ENCODE measurements around the gene ZSCAN18. TPM values are rescaled to one million over a fixed set of nuclear protein-coding genes. Genes with fewer than 3 reads are reported as not detected.

ZSCAN18 gene
- total RNA-seq, 1 experiment from 2014 or later, result 45.8 TPM

DNA sequence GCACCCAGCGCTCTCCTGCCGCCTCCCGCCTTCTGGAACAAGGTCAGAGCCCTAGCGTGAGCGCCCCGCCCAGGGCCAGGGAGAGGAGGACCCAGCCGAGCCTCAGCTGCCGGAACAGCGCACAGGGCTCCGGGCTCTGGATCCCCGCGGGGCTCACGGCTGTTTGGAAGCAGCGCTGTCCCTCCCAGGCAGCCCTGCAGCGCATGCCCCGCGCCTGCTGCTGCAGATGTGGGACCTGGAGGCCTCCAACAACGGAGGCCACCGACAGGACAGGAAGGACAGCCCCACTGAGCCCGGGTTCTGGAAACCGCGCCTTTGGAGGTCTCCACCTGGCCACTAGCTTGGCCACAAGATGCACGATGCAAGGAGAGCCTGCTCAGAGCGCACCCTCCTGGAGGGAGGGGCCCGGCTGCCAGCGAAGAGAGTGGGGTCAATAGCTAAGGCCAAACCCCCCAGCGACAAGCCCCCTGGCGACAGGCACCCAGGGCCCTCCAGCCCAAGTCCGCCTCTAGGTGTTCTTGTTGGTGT is 12.6 kb downstream of the ZSCAN18 start:
- Mint-ChIP-seq H3K27me3 (ENCODE audit: unreplicated experiment) (no peaks in the 10 kb centered on the region), H3K4me3 (ENCODE audit: low read depth, unreplicated experiment) (no peak overlapping the region), H3K36me3 (ENCODE audit: insufficient read depth, unreplicated experiment) (peaks cover 30% of the 10 kb centered on the region), H3K9me3 (ENCODE audit: low read depth, unreplicated experiment) (peaks cover 21% of the 10 kb centered on the region), H3K4me1 (ENCODE audit: low read depth, unreplicated experiment) (no peaks in the 10 kb centered on the region), H3K27ac (ENCODE audit: unreplicated experiment) (no peak overlapping the region)
- TF ChIP-seq, protein P1, sequence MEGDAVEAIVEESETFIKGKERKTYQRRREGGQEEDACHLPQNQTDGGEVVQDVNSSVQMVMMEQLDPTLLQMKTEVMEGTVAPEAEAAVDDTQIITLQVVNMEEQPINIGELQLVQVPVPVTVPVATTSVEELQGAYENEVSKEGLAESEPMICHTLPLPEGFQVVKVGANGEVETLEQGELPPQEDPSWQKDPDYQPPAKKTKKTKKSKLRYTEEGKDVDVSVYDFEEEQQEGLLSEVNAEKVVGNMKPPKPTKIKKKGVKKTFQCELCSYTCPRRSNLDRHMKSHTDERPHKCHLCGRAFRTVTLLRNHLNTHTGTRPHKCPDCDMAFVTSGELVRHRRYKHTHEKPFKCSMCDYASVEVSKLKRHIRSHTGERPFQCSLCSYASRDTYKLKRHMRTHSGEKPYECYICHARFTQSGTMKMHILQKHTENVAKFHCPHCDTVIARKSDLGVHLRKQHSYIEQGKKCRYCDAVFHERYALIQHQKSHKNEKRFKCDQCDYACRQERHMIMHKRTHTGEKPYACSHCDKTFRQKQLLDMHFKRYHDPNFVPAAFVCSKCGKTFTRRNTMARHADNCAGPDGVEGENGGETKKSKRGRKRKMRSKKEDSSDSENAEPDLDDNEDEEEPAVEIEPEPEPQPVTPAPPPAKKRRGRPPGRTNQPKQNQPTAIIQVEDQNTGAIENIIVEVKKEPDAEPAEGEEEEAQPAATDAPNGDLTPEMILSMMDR (IDR thresholded peaks at IDR 0.05; ENCODE audit: unreplicated experiment), result no peak
- DNase-seq, result no peak
- intact Hi-C loops (cut with micrococcal nuclease; ENCODE audit: unreplicated experiment), result no loop called here
- CTCF ChIA-PET, result no interaction called here
- no TSS peak for BruUV-seq (replicated peaks)

DNA sequence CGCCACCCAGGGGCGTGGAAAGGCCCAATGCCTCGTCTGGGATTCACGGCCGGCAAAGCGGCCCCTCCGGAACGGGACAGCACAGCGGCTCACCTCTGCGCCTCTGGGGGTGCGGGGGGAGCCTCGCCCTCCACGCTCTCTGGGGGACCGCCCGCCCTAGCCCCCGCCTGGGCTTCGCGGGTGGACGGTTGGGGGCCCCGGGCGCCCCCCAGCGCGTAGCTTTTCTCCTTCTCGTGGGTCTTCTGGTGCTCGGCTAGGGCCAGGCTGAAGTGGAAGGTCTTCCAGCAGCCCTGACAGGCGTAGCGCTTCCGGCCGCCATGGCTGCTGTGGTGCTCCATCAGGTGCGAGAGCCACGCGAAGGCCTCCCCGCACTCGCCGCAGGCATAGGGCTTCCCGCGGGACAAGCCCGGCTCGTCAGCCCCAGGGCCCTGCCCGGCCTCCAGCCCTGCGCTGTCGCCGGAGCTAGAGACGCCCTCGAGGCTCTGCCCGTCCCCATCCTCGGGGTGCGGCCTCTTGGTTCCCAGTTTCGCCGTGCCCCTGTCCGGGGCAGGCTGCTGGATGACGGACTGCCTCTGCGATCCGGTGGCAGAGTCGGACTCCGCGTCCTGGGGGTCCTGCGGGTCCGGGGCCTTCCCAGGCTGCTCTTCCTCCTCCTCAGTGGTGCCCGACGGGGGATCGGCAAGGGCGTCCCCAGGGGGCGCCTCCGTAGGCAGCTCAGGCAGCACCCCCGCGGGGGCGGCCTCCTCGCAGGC is 13.3 kb downstream of the ZSCAN18 start:
- intact Hi-C loops (cut with micrococcal nuclease; ENCODE audit: unreplicated experiment), result no loop called here
- CTCF ChIA-PET, result no interaction called here
- no peak for DNase-seq
- Mint-ChIP-seq H3K36me3 (ENCODE audit: insufficient read depth, unreplicated experiment) (peaks cover 24% of the 10 kb centered on the region), H3K4me1 (ENCODE audit: low read depth, unreplicated experiment) (no peaks in the 10 kb centered on the region), H3K4me3 (ENCODE audit: low read depth, unreplicated experiment) (no peak overlapping the region), H3K27ac (ENCODE audit: unreplicated experiment) (no peak overlapping the region), H3K27me3 (ENCODE audit: unreplicated experiment) (no peaks in the 10 kb centered on the region), H3K9me3 (ENCODE audit: low read depth, unreplicated experiment) (peaks cover 24% of the 10 kb centered on the region)
- BruUV-seq (replicated peaks), result no TSS peak
- TF ChIP-seq, protein P1 (IDR thresholded peaks at IDR 0.05; ENCODE audit: unreplicated experiment), result no peak

DNA sequence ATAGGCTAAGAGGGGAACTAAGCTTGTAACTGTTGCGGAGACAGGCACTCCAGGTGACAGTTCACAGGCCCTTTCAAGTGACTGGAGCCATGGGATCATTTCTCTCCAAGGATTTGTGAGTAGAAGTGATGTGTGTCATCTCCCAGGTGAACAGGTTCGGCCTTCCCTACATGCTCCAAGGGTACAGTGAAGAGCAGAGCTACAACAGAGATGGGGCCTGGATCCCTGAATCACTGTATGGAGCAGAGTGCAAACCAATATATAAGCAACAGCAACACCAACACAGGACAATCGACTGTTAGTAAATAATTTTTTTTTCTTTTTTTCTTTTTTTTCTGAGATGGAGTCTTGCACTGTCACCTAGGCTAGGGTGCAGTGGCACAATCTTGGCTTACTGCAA is 15.0 kb downstream of the ZSCAN18 start:
- peaks cover 16% of the 10 kb centered on the region for H3K36me3 Mint-ChIP-seq (ENCODE audit: insufficient read depth, unreplicated experiment)
- no peak for DNase-seq
- H3K27me3 Mint-ChIP-seq (ENCODE audit: unreplicated experiment), result no peaks in the 10 kb centered on the region
- CTCF ChIA-PET, result no interaction called here
- intact Hi-C loops (cut with micrococcal nuclease; ENCODE audit: unreplicated experiment), result no loop called here
- H3K9me3 Mint-ChIP-seq (ENCODE audit: low read depth, unreplicated experiment), result peaks cover 22% of the 10 kb centered on the region
- TF ChIP-seq, protein P1 (IDR thresholded peaks at IDR 0.05; ENCODE audit: unreplicated experiment), result no peak
- no peaks in the 10 kb centered on the region for H3K4me1 Mint-ChIP-seq (ENCODE audit: low read depth, unreplicated experiment)
- H3K4me3 Mint-ChIP-seq (ENCODE audit: low read depth, unreplicated experiment), result no peak overlapping the region
- BruUV-seq (replicated peaks), result no TSS peak
- H3K27ac Mint-ChIP-seq (ENCODE audit: unreplicated experiment), result no peak overlapping the region

DNA sequence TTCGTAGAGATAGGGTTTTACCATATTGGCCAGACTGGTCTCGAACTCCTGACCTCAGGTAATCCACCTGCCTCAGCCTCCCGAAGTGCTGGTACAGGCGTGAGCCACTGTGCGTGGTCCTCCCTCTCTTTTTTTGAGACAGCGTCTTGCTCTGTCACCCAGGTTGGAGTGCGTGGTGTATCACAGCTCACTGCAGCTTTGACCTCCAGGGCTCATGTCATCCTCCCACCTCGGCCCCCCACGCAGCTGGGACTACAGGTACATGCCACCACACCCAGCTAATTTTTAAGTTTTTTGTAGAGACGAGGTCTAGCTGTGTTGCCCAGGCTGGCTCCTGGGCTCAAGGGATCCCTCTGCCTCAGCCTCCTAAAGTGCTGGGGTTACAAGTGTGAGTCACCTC is 18.2 kb downstream of the ZSCAN18 start:
- no peaks in the 10 kb centered on the region for H3K27me3 Mint-ChIP-seq (ENCODE audit: unreplicated experiment)

More for the DNA sequence above, 18.2 kb downstream of the ZSCAN18 start:
- intact Hi-C loops (cut with micrococcal nuclease; ENCODE audit: unreplicated experiment), result no loop called here
- Mint-ChIP-seq H3K36me3 (ENCODE audit: insufficient read depth, unreplicated experiment) (peaks cover 8% of the 10 kb centered on the region), H3K4me1 (ENCODE audit: low read depth, unreplicated experiment) (no peaks in the 10 kb centered on the region), H3K9me3 (ENCODE audit: low read depth, unreplicated experiment) (peaks cover 23% of the 10 kb centered on the region), H3K4me3 (ENCODE audit: low read depth, unreplicated experiment) (no peak overlapping the region), H3K27ac (ENCODE audit: unreplicated experiment) (no peak overlapping the region)
- no TSS peak for BruUV-seq (replicated peaks)
- no peak for DNase-seq
- TF ChIP-seq, protein P1 (IDR thresholded peaks at IDR 0.05; ENCODE audit: unreplicated experiment), result no peak
- CTCF ChIA-PET, result interaction anchor here (0.6 kb wide), 1 partner anchor 52 kb away, joined by 3 read pairs; no protein-coding TSS in a partner anchor
